T-helper 1 cell treated with Interleukin-12 subunit alpha and Interleukin-12 subunit beta and Interleukin-4 antibody, amounts not matched to agents 30 ng/mL and 1 ng/mL, for 36 hours (primary cell): ENCODE results near the gene DENND2A. TPM values are rescaled to one million over a fixed set of nuclear protein-coding genes. Genes with fewer than 3 reads are reported as not detected.
"Not testable (repeated sequence)": the region's sequence is repeated elsewhere in the genome, so short reads cannot be mapped to it uniquely, and the experiment has no call there.

ENCODE experiments used
- intact Hi-C: fragments of 100-400 bp; cut with micrococcal nuclease; formaldehyde crosslinking; loops from one replicate; pipeline ENCODE4 v1.15.1; 2024
- total RNA-seq: library from RNA; stranded (reverse); gene quantifications from 2 replicates; pipeline ENCODE4 v1.2.3, GENCODE V29; 2022

The DENND2A gene
- total RNA-seq, 1 donor from 2014 or later: not detected

GRCh38 chr7:140519007-140519399 is 121.6 kb downstream of the DENND2A start:
- intact Hi-C loops: loop anchor here (2.0 kb wide), 1 partner anchor 294 kb away; no protein-coding TSS in a partner anchor

GRCh38 chr7:140518370-140519006 is 122.1 kb downstream of the DENND2A start:
- intact Hi-C loops: loop anchor here (1.0 to 2.0 kb wide), 4 partner anchors 41 to 494 kb away; no protein-coding TSS in a partner anchor

GRCh38 chr7:140517546-140518369 is 122.9 kb downstream of the DENND2A start:
- intact Hi-C loops: loop anchor here (1.0 to 2.0 kb wide), 4 partner anchors 40 to 495 kb away; no protein-coding TSS in a partner anchor

- intact Hi-C loops: no loop called here
These were observed 128.2 kb downstream of the DENND2A start for GRCh38 chr7:140512317-140513000.

- intact Hi-C loops: no loop called here
These were observed 130.8 kb downstream of the DENND2A start for GRCh38 chr7:140509789-140510188.

GRCh38 chr7:140507556-140507955 is 133.1 kb downstream of the DENND2A start:
- intact Hi-C loops: not testable (repeated sequence)

GRCh38 chr7:140506788-140507464 is 133.7 kb downstream of the DENND2A start:
- intact Hi-C loops: no loop called here

- intact Hi-C loops: no loop called here
These were observed 138.6 kb downstream of the DENND2A start for GRCh38 chr7:140501966-140502365.

GRCh38 chr7:140497807-140498206 is 142.8 kb downstream of the DENND2A start:
- intact Hi-C loops: not testable (repeated sequence)

- intact Hi-C loops: no loop called here
These were observed 143.3 kb downstream of the DENND2A start for GRCh38 chr7:140497241-140497769.

- intact Hi-C loops: no loop called here
These were observed 145.0 kb downstream of the DENND2A start for GRCh38 chr7:140495514-140496097.

- intact Hi-C loops: no loop called here
These were observed 145.7 kb downstream of the DENND2A start for GRCh38 chr7:140494867-140495266.

- intact Hi-C loops: no loop called here
These were observed 151.6 kb downstream of the DENND2A start for GRCh38 chr7:140489026-140489359.

- intact Hi-C loops: loop anchor here (1.0 kb wide), 1 partner anchor 8 kb away; no protein-coding TSS in a partner anchor
These were observed 154.9 kb downstream of the DENND2A start for GRCh38 chr7:140485500-140486265.

GRCh38 chr7:140484951-140485499 is 155.6 kb downstream of the DENND2A start:
- intact Hi-C loops: loop anchor here (1.0 kb wide), 1 partner anchor 8 kb away; no protein-coding TSS in a partner anchor

GRCh38 chr7:140484479-140484878 is 156.1 kb downstream of the DENND2A start:
- intact Hi-C loops: no loop called here

GRCh38 chr7:140479739-140480084 is 160.9 kb downstream of the DENND2A start:
- intact Hi-C loops: loop anchor here (1.0 to 10.0 kb wide), 16 partner anchors 75 to 1382 kb away; partner anchors contain the start of genes FMC1, HIPK2, NDUFB2 and RAB19

- intact Hi-C loops: loop anchor here (1.0 to 10.0 kb wide), 16 partner anchors 75 to 1382 kb away; partner anchors contain the start of genes FMC1, HIPK2, NDUFB2 and RAB19
These were observed 161.4 kb downstream of the DENND2A start, which contains the start of gene MKRN1 for GRCh38 chr7:140479062-140479738. Gene MKRN1 (minus strand): TSS chr7:140479505. CDS start chr7:140479344, 161 bp downstream.
